OCI-M1 (cell line): ENCODE results near the gene KRT7.
A peak's percentile ranks its signal among the peaks of the same experiment; 100 is the strongest.

Source experiments
- DNase-seq: peaks from one replicate; lab custom pipeline; 2025; lab: John Stamatoyannopoulos, UW

Gene KRT7

GRCh38 chr12:52232674-52233461, at the start of gene KRT7:
Gene KRT7, plus strand, starts transcription at chr12:52233243. Its CDS starts 54 bp downstream, at chr12:52233297.
- no peak for DNase-seq

- DNase-seq: no peak
These were observed 49.5 kb upstream of the KRT7 start for GRCh38 chr12:52183544-52183910.

GRCh38 chr12:52183971-52184370, 49.1 kb upstream of the KRT7 start:
- DNase-seq: no peak

GRCh38 chr12:52184813-52185212, 48.2 kb upstream of the KRT7 start:
- no peak for DNase-seq

GRCh38 chr12:52185400-52185967, 47.6 kb upstream of the KRT7 start:
- DNase-seq: no peak

- DNase-seq: no peak
These were observed 46.8 kb upstream of the KRT7 start for GRCh38 chr12:52186118-52186840.

- DNase-seq: no peak
These were observed 45.8 kb upstream of the KRT7 start for GRCh38 chr12:52187206-52187605.

- DNase-seq: no peak
These were observed 45.4 kb upstream of the KRT7 start for GRCh38 chr12:52187640-52188039.

GRCh38 chr12:52188658-52189057, 44.4 kb upstream of the KRT7 start:
- DNase-seq: no peak

- no peak for DNase-seq
These were observed 43.5 kb upstream of the KRT7 start for GRCh38 chr12:52189376-52190174.

- DNase-seq: no peak
These were observed 41.9 kb upstream of the KRT7 start for GRCh38 chr12:52190860-52191729.

GRCh38 chr12:52191841-52192791, 40.9 kb upstream of the KRT7 start, which contains the start of gene KRT80:
Gene KRT80, minus strand, starts transcription at chr12:52192014. Its CDS starts 112 bp downstream, at chr12:52191902.
- peak; percentile 11 for DNase-seq

GRCh38 chr12:52193532-52193931, 39.5 kb upstream of the KRT7 start:
- no peak for DNase-seq

GRCh38 chr12:52193991-52194390, 39.1 kb upstream of the KRT7 start:
- DNase-seq: no peak

- DNase-seq: peak; percentile 53
These were observed 37.8 kb upstream of the KRT7 start for GRCh38 chr12:52195065-52195730.

GRCh38 chr12:52197371-52198231, 35.4 kb upstream of the KRT7 start:
- DNase-seq: no peak

GRCh38 chr12:52198454-52199215, 34.4 kb upstream of the KRT7 start:
- no peak for DNase-seq
